SK-N-SH (cell line): Measurements from ENCODE around the gene NUP43.

ENCODE experiments used
- ELF1 ChIP-seq: IDR thresholded peaks from 2 replicates; pipeline ENCODE4 v1.4.0; 2012
- EP300 ChIP-seq, 2 experiments: IDR thresholded peaks; 2 replicates each; pipeline versions ENCODE4 v1.4.0 to v1.6.1; 2012; ENCODE audit warnings: borderline replicate concordance in 1 of 2, low read depth in 1 of 2, low read length in 1 of 2
- IRF3 ChIP-seq: fragments of 150-350 bp; IDR thresholded peaks from 2 replicates; pipeline ENCODE4 v1.6.1; 2016; ENCODE audit warnings: mild to moderate bottlenecking, low read depth, low read length
- SIN3A ChIP-seq: IDR thresholded peaks from 2 replicates; pipeline ENCODE4 v1.6.1; 2012; ENCODE audit warnings: low read depth, mild to moderate bottlenecking, low read length, moderate library complexity, borderline replicate concordance
- SMC3 ChIP-seq: IDR thresholded peaks from 2 replicates; pipeline ENCODE4 v1.6.1; 2012; ENCODE audit warnings: low read depth, low read length, improper control_type of control experiment
- TF ChIP-seq, protein P1 (sequence below): fragments of 200-600 bp; sonication (generic); IDR thresholded peaks from 2 replicates; pipeline ENCODE4 v1.6.1; 2017; ENCODE audit warnings: antibody characterized with exemption, mild to moderate bottlenecking, moderate library complexity
- TF ChIP-seq, protein P2 (sequence below): fragments of 150-350 bp; IDR thresholded peaks from 2 replicates; pipeline ENCODE4 v1.6.1; 2017; ENCODE audit warnings: antibody characterized with exemption, low read length, low read depth, borderline replicate concordance

- TF ChIP-seq, protein P1, sequence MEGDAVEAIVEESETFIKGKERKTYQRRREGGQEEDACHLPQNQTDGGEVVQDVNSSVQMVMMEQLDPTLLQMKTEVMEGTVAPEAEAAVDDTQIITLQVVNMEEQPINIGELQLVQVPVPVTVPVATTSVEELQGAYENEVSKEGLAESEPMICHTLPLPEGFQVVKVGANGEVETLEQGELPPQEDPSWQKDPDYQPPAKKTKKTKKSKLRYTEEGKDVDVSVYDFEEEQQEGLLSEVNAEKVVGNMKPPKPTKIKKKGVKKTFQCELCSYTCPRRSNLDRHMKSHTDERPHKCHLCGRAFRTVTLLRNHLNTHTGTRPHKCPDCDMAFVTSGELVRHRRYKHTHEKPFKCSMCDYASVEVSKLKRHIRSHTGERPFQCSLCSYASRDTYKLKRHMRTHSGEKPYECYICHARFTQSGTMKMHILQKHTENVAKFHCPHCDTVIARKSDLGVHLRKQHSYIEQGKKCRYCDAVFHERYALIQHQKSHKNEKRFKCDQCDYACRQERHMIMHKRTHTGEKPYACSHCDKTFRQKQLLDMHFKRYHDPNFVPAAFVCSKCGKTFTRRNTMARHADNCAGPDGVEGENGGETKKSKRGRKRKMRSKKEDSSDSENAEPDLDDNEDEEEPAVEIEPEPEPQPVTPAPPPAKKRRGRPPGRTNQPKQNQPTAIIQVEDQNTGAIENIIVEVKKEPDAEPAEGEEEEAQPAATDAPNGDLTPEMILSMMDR = no peak
- TF ChIP-seq SMC3 (no peak), EP300 (IDR thresholded peaks at IDR 0.05; ENCODE audit: borderline replicate concordance in 1 of 2, low read depth in 1 of 2, low read length in 1 of 2) (no peak), IRF3 (no peak), SIN3A (no peak), ELF1 (no peak)
- TF ChIP-seq, protein P2, sequence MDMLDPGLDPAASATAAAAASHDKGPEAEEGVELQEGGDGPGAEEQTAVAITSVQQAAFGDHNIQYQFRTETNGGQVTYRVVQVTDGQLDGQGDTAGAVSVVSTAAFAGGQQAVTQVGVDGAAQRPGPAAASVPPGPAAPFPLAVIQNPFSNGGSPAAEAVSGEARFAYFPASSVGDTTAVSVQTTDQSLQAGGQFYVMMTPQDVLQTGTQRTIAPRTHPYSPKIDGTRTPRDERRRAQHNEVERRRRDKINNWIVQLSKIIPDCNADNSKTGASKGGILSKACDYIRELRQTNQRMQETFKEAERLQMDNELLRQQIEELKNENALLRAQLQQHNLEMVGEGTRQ = no peak
Measured at GRCh38 chr6:149766156-149766769, 19.9 kb upstream of the NUP43 start.
